Transverse colon (tissue), 4 donors: ENCODE results near the gene RBBP5. TPM values are rescaled to one million over a fixed set of nuclear protein-coding genes. Genes with fewer than 3 reads are reported as not detected.

Experiments used
- DNase-seq: peaks from one replicate; pipeline ENCODE4 v3.0.0-alpha.2; 2019
- H3K27ac ChIP-seq, 4 donors: fragments of 200-600 bp; sonication (generic); 2 replicates each; pipeline ENCODE4 v1.5.1; 2016 to 2018; ENCODE audit warnings: inconsistent platforms in 4 of 4
- H3K27me3 ChIP-seq: fragments of 200-600 bp; sonication (generic); 2 replicates; pipeline ENCODE4 v1.5.1; 2017; ENCODE audit warnings: inconsistent platforms
- H3K36me3 ChIP-seq, 4 donors: fragments of 200-600 bp; sonication (generic); 2 replicates each; pipeline ENCODE4 v1.5.1; 2017 to 2019; ENCODE audit warnings: inconsistent platforms in 4 of 4
- H3K4me1 ChIP-seq, 4 donors: fragments of 200-600 bp; sonication (generic); 2 replicates each; pipeline ENCODE4 v1.5.1; 2017 to 2020; ENCODE audit warnings: inconsistent platforms in 4 of 4
- H3K4me3 ChIP-seq, 4 donors: fragments of 200-600 bp; sonication (generic); 1 replicate in 1 of 4; 2 replicates in 3 of 4; pipeline versions ENCODE4 v1.5.1 to v1.6.1; 2017 to 2019; ENCODE audit warnings: inconsistent platforms in 4 of 4
- H3K9me3 ChIP-seq, 2 donors: fragments of 200-600 bp; sonication (generic); 2 replicates each; pipeline ENCODE4 v1.5.1; 2017 to 2019; ENCODE audit warnings: inconsistent platforms in 2 of 2
- CTCF ChIP-seq, 5 experiments: fragments of 200-600 bp in 3 of 5; fragments of 450-650 bp in 2 of 5; sonication (generic) in 3 of 5; IDR thresholded peaks; 1 replicate in 2 of 5; 2 replicates in 3 of 5; pipeline ENCODE4 v1.5.1; 2016 to 2017; ENCODE audit warnings: antibody characterized with exemption in 5 of 5, inconsistent platforms in 3 of 5, mild to moderate bottlenecking in 2 of 5, moderate library complexity in 1 of 5
- EP300 ChIP-seq: sonication (generic); formaldehyde crosslinking; IDR thresholded peaks from one replicate; pipeline ENCODE4 v1.6.1; 2017; ENCODE audit warnings: antibody characterized with exemption, low read depth
- POLR2A ChIP-seq: fragments of 450-650 bp; IDR thresholded peaks from one replicate; pipeline ENCODE4 v1.6.1; 2016; ENCODE audit warnings: antibody characterized with exemption, mild to moderate bottlenecking, moderate library complexity
- POLR2AphosphoS5 ChIP-seq, 3 donors: sonication (generic); formaldehyde crosslinking; IDR thresholded peaks; one replicate each; pipeline ENCODE4 v1.6.1; 2016; ENCODE audit warnings: antibody characterized with exemption in 3 of 3
- WGBS, 2 donors: methylation state at CpG; one replicate each; pipeline ENCODE4 v1.1.5; 2018; ENCODE audit warnings: low coverage in 1 of 2; 5-methylcytosine and 5-hydroxymethylcytosine counted together
- in situ Hi-C, 4 donors: fragments of 200-750 bp; cut with MboI; loops; one replicate each; pipeline versions ENCODE4 v1.15.0 to v1.15.1; 2017; ENCODE audit warnings: low sequenced_read_pairs in 3 of 4, low pct_ligation_motif_present in 1 of 4, low pct_unique_long_range_greater_than_20kb in 1 of 4
- intact Hi-C: fragments of 100-400 bp; cut with DNase I; formaldehyde crosslinking; loops from one replicate; pipeline ENCODE4 v1.15.1; 2023; ENCODE audit warnings: low total_unique reads
- total RNA-seq, 4 donors: library from RNA; depleted of rRNA; stranded (reverse); fragments of >200 nt; gene quantifications; one replicate each; pipeline ENCODE4 v1.1.0, GENCODE V29; 2016

The RBBP5 gene
- total RNA-seq, 4 donors from 2014 or later = 4.0 to 15.6 (median 10.2) TPM

- no peak overlapping the region for H3K27ac ChIP-seq
- H3K4me3 ChIP-seq = no peak overlapping the region
- WGBS, 2 donors = 24% methylated on average over 4 of the region's 4 CpGs; no CpG with 5 or more reads in 1 of the 2 donors
- TF ChIP-seq EP300 = no peak
- no peak for TF ChIP-seq POLR2A
- no peak for TF ChIP-seq POLR2AphosphoS5 (IDR thresholded peaks at IDR 0.05)
- TF ChIP-seq CTCF (IDR thresholded peaks at IDR 0.05) = no peak
- H3K9me3 ChIP-seq = no peaks in the 10 kb centered on the region
- no peak for DNase-seq
- H3K27me3 ChIP-seq = peaks cover 52% of the 10 kb centered on the region
- peaks cover 0 to 7% (median 0%) of the 10 kb centered on the region in 4 donors for H3K4me1 ChIP-seq
- intact Hi-C loops = no loop called here
- in situ Hi-C loops = no loop called here
- no peaks in the 10 kb centered on the region for H3K36me3 ChIP-seq
These were observed 80.6 kb downstream of the RBBP5 start for GRCh38 chr1:205041001-205041715.

GRCh38 chr1:205038132-205038786 is 83.5 kb downstream of the RBBP5 start:
- Histone ChIP-seq H3K4me3 (no peak overlapping the region), H3K4me1 (peaks cover 0 to 7% (median 0%) of the 10 kb centered on the region in 4 donors), H3K27ac (no peak overlapping the region), H3K27me3 (peaks cover 25% of the 10 kb centered on the region), H3K36me3 (no peaks in the 10 kb centered on the region), H3K9me3 (no peaks in the 10 kb centered on the region)
- WGBS, 2 donors = 85% methylated on average over 6 of the region's 6 CpGs; no CpG with 5 or more reads in 1 of the 2 donors
- DNase-seq = no peak
- intact Hi-C loops = no loop called here
- in situ Hi-C loops = no loop called here
- no peak for TF ChIP-seq EP300
- no peak for TF ChIP-seq POLR2AphosphoS5 (IDR thresholded peaks at IDR 0.05)
- no peak for TF ChIP-seq POLR2A
- TF ChIP-seq CTCF (IDR thresholded peaks at IDR 0.05) = no peak

GRCh38 chr1:205037539-205037938 is 84.2 kb downstream of the RBBP5 start:
- DNase-seq = no peak
- no peak for TF ChIP-seq CTCF (IDR thresholded peaks at IDR 0.05)
- TF ChIP-seq POLR2AphosphoS5 (IDR thresholded peaks at IDR 0.05) = no peak
- no peak for TF ChIP-seq EP300
- no peak for TF ChIP-seq POLR2A
- peaks cover 0 to under 1% (median 0%) of the 10 kb centered on the region in 4 donors for H3K4me1 ChIP-seq
- 76% methylated on average over 9 of the region's 9 CpGs; no CpG with 5 or more reads in 1 of the 2 donors for WGBS, 2 donors
- peaks cover 18% of the 10 kb centered on the region for H3K27me3 ChIP-seq
- H3K4me3 ChIP-seq = no peak overlapping the region
- H3K9me3 ChIP-seq = no peaks in the 10 kb centered on the region
- no peak overlapping the region for H3K27ac ChIP-seq
- intact Hi-C loops (no loop called here), in situ Hi-C loops (no loop called here)
- no peaks in the 10 kb centered on the region for H3K36me3 ChIP-seq

Other genes starting within 250 kb of the RBBP5 start
- 1 to 10 TPM; 1.4 to 6.7 (median 1.8) TPM for gene CNTN2, start 78.8 kb downstream of the RBBP5 start, total RNA-seq
- gene TMEM81, start 37.5 kb downstream of the RBBP5 start, total RNA-seq = 1 to 10 TPM in 2 of 4 donors, not detected in 2; 2.9 to 3.7 TPM
- gene DSTYK, start 89.7 kb upstream of the RBBP5 start, total RNA-seq = 1 to 10 TPM; 2.2 to 9.8 (median 6.5) TPM
- 1 to 10 TPM in 2 of 4 donors, under 1 TPM in 1, not detected in 1; 0.80 to 1.2 (median 1.1) TPM for gene TMCC2, start 106.0 kb upstream of the RBBP5 start, total RNA-seq
- gene NUAK2, start 199.8 kb upstream of the RBBP5 start, total RNA-seq = 10 to 100 TPM; 12.5 to 46.8 (median 24.4) TPM
- gene KLHDC8A, start 234.9 kb upstream of the RBBP5 start, total RNA-seq = under 1 TPM in 2 of 4 donors, not detected in 2; 0.32 to 0.41 TPM